Erythroblast (primary cell): Measurements from ENCODE around the gene ZNF438.

ENCODE experiments used
- GATA1 ChIP-seq: IDR thresholded peaks from 2 replicates; pipeline ENCODE4 v1.6.1; 2011; ENCODE audit warnings: low read depth, mild to moderate bottlenecking, control low read depth, low read length, moderate library complexity
- POLR2A ChIP-seq: IDR thresholded peaks from 2 replicates; pipeline ENCODE4 v1.6.1; 2011; ENCODE audit warnings: mild to moderate bottlenecking, low read length

DNA sequence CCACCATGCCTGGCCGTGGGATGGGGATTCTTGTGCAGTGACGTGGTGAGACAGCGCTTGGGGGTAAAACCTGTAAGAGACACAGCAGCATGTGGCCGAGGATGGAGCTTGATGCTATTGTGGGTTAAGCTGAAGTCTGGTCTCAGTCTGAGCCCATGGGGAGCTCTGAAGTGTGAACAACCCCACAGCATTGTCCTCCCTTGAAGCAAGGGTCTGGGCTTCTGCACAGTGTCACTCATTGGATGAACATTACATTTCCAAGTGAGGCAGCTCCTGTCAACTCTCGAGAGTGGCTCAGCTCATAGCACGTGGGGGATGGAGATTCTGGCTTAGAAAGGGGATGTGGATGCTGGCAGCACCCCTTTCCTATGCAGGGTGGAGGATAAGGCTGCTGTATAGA lies 32.2 kb upstream of the ZNF438 start:
- TF ChIP-seq POLR2A (no peak), GATA1 (no peak)
